ENCODE results near the gene RANBP1. TPM values are rescaled to one million over a fixed set of nuclear protein-coding genes. Genes with fewer than 3 reads are reported as not detected.

RANBP1 gene
- total RNA-seq, 2 experiments from 2014 or later, result 406 to 570 TPM

GRCh38 chr22:20083157-20083890, 32.6 kb upstream of the RANBP1 start:
- Histone ChIP-seq H3K9me2 (ENCODE audit: insufficient read depth, low read length) (no peaks in the 10 kb centered on the region), H4K20me1 (ENCODE audit: insufficient read depth, low read length) (0 out of 2 replicates have a peak, but pooled peaks cover 3% of the 10 kb centered on the region), H2AFZ (ENCODE audit: low read length) (no peak overlapping the region), H3K4me2 (ENCODE audit: low read length) (peak overlapping the region; percentile 43; the same call in 1 of the 2 replicates), H3K4me1 (ENCODE audit: insufficient read depth, low read length, poor library complexity, severe bottlenecking) (peaks cover 40% of the 10 kb centered on the region), H3K36me3 (ENCODE audit: insufficient read depth, low read length) (peaks cover 30% of the 10 kb centered on the region), H3K4me3 (ENCODE audit: low read depth, low read length, poor library complexity, severe bottlenecking) (peak overlapping the region; percentile 9), H3K79me2 (ENCODE audit: insufficient read depth, low read depth, low read length) (peaks cover 55% of the 10 kb centered on the region), H3K9me3 (ENCODE audit: low read length) (no peaks in the 10 kb centered on the region), H3K27ac (ENCODE audit: low read depth, low read length, poor library complexity, severe bottlenecking) (no peak overlapping the region)
- no TSS peak for BruUV-seq (replicated peaks)
- CTCF ChIA-PET (ENCODE audit: unreplicated experiment), result no interaction called here
- intact Hi-C loops (cut with micrococcal nuclease; ENCODE audit: unreplicated experiment), result loop anchor here (5.0 kb wide), 1 partner anchor 121 kb away; no protein-coding TSS in a partner anchor
- DNase-seq (ENCODE audit: low spot score), result no peak
- POLR2A ChIA-PET, result interaction anchor here (0.6 kb wide), 1 partner anchor 61 kb away, joined by 3 read pairs; no protein-coding TSS in a partner anchor
- TF ChIP-seq, protein P1, sequence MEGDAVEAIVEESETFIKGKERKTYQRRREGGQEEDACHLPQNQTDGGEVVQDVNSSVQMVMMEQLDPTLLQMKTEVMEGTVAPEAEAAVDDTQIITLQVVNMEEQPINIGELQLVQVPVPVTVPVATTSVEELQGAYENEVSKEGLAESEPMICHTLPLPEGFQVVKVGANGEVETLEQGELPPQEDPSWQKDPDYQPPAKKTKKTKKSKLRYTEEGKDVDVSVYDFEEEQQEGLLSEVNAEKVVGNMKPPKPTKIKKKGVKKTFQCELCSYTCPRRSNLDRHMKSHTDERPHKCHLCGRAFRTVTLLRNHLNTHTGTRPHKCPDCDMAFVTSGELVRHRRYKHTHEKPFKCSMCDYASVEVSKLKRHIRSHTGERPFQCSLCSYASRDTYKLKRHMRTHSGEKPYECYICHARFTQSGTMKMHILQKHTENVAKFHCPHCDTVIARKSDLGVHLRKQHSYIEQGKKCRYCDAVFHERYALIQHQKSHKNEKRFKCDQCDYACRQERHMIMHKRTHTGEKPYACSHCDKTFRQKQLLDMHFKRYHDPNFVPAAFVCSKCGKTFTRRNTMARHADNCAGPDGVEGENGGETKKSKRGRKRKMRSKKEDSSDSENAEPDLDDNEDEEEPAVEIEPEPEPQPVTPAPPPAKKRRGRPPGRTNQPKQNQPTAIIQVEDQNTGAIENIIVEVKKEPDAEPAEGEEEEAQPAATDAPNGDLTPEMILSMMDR (conservative IDR thresholded peaks at IDR 0.05; ENCODE audit: low read length), result no peak
- no peak for TF ChIP-seq EZH2phosphoT487 (IDR thresholded peaks at IDR 0.05; ENCODE audit: borderline replicate concordance, low read depth, low read length)

DNA sequence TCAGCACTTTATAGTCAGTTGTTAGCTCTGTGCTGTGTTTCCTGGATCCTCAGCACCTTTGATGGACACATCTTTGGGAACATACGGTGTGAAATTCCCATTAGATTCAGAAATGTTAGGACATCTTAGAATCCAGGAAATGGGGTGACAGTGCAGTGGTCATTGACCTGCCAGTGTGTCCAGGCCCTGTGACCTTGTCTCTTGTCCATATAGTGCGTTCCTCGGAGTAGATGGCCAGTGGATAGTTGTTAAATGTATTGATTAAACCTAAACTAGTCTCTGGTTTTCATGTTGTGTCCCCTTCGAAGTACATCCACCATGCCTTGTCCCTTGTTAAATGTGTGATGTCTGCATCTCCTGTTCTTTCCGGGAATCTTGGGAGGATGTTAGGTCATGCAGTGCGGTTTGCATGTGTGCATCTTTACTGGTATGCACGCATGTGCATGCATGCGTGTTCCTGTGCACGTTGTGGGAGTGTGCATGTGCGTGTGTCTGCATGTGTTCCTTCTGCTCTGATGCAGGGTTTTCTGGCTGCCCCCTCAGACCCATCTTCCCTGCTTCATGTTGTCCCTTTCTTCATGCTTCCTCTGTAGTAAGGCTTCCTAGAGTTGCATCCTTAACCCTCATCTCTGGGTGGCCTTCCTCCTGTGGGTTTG, 31.9 kb upstream of the RANBP1 start:
- ChIA-PET POLR2A (no interaction called here), CTCF (ENCODE audit: unreplicated experiment) (no interaction called here)
- TF ChIP-seq, protein P1 (conservative IDR thresholded peaks at IDR 0.05; ENCODE audit: low read length), result no peak
- no peak for TF ChIP-seq EZH2phosphoT487 (IDR thresholded peaks at IDR 0.05; ENCODE audit: borderline replicate concordance, low read depth, low read length)
- Histone ChIP-seq H4K20me1 (ENCODE audit: insufficient read depth, low read length) (0 out of 2 replicates have a peak, but pooled peaks cover 3% of the 10 kb centered on the region), H3K79me2 (ENCODE audit: insufficient read depth, low read depth, low read length) (peaks cover 55% of the 10 kb centered on the region), H3K4me2 (ENCODE audit: low read length) (no peak overlapping the region), H3K4me3 (ENCODE audit: low read depth, low read length, poor library complexity, severe bottlenecking) (no peak overlapping the region), H3K9me2 (ENCODE audit: insufficient read depth, low read length) (no peaks in the 10 kb centered on the region), H3K4me1 (ENCODE audit: insufficient read depth, low read length, poor library complexity, severe bottlenecking) (peaks cover 39% of the 10 kb centered on the region), H3K27ac (ENCODE audit: low read depth, low read length, poor library complexity, severe bottlenecking) (no peak overlapping the region), H2AFZ (ENCODE audit: low read length) (no peak overlapping the region), H3K9me3 (ENCODE audit: low read length) (no peaks in the 10 kb centered on the region), H3K36me3 (ENCODE audit: insufficient read depth, low read length) (peaks cover 37% of the 10 kb centered on the region)
- intact Hi-C loops (cut with micrococcal nuclease; ENCODE audit: unreplicated experiment), result loop anchor here (5.0 kb wide), 1 partner anchor 122 kb away; no protein-coding TSS in a partner anchor
- no peak for DNase-seq (ENCODE audit: low spot score)
- BruUV-seq (replicated peaks), result no TSS peak

All from OCI-LY7 (cell line).